ENCODE results near the gene SCAF4.

The SCAF4 gene

DNA sequence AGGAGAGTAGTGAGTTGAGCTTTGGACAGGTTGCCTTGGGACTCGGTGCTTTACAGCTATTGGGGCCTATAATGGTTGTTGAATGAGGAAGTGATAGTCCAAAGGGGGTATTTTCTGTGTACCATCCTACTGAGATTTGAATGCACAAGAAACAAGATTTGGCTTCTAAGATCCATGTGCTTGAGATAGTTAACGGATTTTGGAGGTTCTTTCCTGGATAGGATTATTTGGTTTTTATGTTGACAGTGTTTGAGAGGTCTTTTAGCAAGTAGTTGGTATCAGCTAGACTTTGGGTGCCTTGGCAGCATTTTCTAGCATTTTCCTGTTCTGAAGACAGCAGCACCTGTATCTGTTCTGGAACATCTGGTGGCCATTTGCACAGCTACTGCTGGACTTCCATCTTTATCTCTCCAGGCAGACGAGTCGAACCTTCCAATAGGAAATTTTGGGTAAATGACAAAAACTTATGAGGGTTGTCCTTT lies 3.6 kb upstream of the SCAF4 start:
- DNase-seq: no peak

- DNase-seq: no peak
These were observed 1.7 kb upstream of the SCAF4 start for GRCh38 chr21:31733551-31734149.

- no peak for DNase-seq
These were observed 956 bp upstream of the SCAF4 start for GRCh38 chr21:31732597-31733550.

DNA sequence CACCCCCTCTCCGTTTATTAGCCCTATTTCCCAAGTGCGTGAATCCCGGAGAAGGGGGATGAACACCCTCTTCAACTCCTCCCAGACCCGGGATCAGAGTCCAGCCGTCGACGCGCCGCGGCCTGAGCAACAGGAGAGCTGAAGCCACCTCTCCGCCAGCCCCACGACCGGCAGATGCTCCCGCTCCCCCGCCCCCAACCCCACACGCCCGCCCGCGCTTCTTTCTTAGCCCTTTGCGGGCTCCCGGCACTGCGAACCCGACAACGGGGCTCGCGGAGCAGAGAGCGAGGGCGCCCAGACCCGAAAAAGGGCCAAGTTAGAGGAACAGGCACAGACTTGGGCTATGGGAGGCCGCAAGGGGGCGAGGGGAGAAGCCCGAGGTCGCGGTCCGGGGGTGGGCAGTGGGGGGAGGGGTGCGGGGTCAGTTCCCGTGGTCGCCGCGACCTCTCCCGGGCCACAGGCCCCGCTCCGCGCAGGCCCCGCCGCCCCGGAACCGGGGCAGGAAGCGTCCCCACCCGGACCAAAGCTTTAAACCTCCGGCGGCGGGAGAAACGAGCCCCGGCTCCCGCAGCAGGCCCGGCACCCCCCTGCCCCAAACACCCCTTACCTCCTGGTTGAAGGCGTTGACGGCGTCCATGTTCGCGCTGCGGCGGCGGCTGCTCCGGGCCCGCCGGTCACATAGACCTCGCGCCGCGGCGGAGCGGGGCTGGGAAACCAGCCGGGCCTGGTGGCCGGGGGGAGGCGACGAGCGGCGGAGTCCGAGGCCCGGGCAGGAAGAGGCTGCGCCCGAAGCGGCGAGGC lies 662 bp downstream of the SCAF4 start:
- DNase-seq: peak; percentile 51

- no peak for DNase-seq
These were observed 1.2 kb downstream of the SCAF4 start for GRCh38 chr21:31730712-31731055.

DNA sequence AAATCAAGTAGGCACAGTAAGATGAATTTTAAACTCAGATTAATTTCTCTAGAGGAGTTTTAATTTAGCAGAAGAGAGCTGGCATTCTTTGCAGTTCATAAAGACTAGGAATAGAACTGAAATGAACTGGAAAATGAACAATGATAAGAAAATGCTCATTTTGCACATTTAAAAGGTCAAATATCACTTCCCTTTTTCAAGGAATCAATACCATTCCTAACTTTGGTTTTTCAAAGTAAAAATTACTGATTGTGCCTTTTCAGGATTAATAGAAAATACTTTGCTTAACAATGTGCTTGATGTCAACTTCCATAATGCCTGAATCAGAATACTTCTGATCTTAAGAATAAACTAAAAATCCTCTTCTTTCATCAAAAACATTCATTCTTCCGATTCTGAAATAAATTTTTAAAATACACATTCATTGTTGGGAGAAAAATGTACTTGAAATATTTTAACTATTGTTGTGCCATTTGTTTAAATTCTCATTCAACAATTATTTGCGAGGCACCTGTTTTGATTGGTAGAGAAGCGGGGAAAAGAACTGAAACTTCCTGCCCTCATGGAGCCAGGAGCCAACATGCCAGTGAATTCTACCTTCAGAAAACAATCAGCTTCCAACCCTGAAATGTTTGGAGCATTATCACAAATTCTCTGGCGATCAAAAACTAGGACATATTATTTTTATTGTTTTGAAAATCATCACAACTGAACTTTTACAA lies 2.1 kb downstream of the SCAF4 start:
- no peak for DNase-seq

- DNase-seq: no peak
These were observed 3.0 kb downstream of the SCAF4 start for GRCh38 chr21:31728952-31729351.

DNA sequence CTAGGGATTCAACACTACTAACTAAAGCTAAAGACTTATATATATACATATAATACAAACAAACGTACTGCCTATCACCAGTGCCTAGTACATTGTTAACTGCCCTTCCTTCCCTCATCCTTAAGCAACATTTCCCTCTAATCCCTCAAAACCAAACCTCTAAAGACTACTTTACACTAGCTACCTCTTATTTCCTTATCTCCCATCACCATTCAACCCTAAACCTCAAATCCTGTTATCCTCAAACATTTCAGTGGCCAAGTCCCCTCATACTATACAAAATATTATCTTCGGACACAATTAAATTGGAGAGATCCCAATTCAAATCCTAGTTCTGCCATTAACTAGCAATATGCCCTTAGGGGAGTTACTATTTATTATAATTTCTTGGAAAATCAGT lies 3.7 kb downstream of the SCAF4 start:
- no peak for DNase-seq

- no peak for DNase-seq
These were observed 4.7 kb downstream of the SCAF4 start for GRCh38 chr21:31727181-31727580.

DNA sequence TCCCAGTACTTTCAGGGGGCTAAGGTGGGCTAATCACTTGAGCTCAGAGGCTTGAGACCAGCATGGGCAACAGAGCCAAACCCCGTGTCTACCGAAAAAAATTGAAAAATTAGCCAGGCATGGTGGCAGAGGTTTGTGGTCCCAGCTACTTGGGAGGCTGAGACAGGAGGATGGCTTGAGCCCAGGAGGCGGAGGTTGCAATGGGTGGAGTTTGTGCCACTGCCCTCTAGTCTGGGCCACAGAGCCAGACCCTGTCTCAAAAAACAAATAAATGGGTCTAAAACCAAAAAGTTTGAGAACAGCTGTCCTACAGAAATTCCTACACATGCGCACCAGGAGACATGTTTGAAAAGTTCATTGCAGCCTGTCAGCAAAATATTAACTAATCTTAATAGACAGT lies 5.5 kb downstream of the SCAF4 start:
- DNase-seq: no peak

GRCh38 chr21:31725202-31725839 lies 6.6 kb downstream of the SCAF4 start:
- DNase-seq: no peak

DNA sequence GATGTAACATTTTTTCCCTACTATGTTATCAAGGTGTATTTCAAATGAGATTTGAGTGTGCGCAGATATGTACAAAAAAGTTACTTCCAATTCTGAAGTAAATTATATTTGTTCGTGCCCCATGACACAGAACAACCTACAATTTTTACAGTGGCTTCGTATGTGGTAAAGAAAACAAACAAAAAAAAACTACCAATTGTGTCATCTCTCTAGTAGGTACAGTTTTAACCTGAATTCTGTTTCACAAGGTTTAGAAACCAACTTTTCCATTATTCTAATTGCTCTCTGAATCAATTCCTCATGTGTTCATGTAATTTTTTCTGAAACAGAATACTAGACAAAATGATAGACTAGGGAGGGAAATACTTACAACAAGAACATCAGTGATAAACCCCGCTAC lies 7.4 kb downstream of the SCAF4 start:
- no peak for DNase-seq

DNA sequence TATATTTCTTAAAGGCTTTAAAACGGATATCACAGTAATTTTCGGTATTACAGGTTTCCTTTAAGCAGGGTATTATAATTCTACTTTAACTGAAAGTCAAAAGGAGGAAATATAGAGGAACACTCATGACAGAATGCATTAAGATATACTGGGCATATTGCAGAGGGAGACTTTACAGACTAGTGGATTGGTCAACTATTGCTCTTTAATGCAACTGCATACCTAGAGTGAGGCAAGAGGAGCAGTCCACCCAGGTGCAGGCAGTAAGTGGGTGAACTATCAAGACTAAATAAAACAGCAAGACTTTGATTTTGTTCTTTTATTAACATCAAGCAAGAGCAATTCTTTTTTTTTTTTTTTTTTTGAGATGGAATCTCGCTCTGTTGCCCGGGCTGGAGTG lies 10.5 kb downstream of the SCAF4 start:
- DNase-seq: no peak

DNA sequence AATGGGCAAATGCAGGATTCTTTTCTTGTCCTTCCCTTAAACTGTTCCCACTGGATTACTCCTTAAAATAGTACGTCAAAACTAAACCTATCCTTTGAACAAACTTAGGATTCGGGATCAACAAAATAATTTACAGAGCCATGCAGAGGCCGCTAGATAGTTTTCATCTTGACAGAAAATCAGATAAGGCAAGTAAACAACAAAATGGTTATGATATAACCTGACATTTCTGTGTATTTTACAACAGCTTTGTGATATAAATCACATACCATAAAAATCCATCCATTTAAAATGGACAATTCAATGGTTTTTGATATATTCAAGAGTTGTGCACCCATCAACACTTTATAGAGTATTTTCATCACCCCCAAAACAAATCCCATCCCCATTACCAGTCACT lies 11.2 kb downstream of the SCAF4 start:
- no peak for DNase-seq

DNA sequence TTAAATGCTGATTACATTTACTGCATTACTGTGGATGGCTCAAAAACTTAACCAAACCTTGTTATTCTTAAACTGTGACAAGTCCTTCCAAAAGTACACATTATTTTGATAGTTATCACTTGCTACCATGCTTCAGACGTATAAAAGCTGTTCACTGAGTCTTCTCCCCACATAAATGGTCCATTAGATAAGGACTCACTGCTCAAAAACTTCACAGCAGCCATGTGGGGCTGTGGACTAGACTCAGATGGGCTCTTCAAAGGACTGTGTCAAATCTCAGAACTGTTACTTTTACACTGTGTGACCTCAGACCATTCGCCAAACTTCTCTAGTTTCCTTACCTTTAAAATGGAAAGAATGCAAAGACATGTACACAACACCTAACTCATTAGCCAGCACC lies 11.6 kb downstream of the SCAF4 start:
- DNase-seq: no peak

GRCh38 chr21:31716106-31716505 lies 15.8 kb downstream of the SCAF4 start:
- DNase-seq: no peak

- no peak for DNase-seq
These were observed 17.1 kb downstream of the SCAF4 start for GRCh38 chr21:31714741-31715365.

DNA sequence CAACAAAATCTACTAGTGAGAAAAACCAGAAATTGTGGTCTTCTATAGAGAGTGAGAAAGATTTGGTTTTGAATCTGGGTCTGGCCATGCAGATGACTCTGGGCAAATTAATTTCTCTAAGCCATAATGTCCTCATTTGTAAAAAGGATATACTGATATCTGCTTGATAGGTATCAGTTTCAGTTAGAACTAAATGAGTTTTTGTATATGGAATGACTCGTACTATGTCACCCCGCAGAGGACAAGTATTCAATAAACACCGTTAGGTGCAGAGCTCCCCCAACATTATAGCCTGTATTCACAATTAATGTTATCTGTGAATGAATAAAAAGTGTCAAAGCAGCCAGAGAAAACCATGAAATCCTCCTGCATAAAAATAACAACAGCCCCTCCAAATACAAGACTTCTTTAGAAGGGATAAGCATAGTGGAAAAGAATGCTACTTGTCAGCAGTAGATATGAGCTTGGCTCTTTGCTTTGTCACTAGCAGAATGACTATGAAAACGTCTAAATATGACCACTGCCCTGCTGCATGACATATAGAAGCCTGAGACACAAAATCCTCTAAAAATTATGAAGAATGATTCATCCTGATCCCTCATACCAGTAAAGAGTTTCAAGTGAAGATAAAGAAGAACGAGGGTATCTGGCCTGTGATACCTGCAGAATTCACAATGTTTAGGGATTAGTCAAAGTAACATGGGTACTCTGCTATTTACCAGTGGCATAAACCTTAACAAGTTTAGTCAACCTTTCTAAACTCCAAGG lies 17.8 kb downstream of the SCAF4 start:
- DNase-seq: no peak

GRCh38 chr21:31713115-31713514 lies 18.8 kb downstream of the SCAF4 start:
- no peak for DNase-seq

GRCh38 chr21:31711745-31712285 lies 20.1 kb downstream of the SCAF4 start:
- no peak for DNase-seq

GRCh38 chr21:31711326-31711725 lies 20.6 kb downstream of the SCAF4 start:
- DNase-seq: no peak

Measured in activated CD8-positive, alpha-beta memory T cell treated with anti-CD3 and anti-CD28 coated beads, Interleukin-2, amount 50 U/mL, for 4 hours (primary cell).